ENCODE results near the gene ZNF471. TPM values are rescaled to one million over a fixed set of nuclear protein-coding genes. Genes with fewer than 3 reads are reported as not detected.
A peak's percentile ranks its signal among the peaks of the same experiment; 100 is the strongest.

The ZNF471 gene
- polyA plus RNA-seq, 3 donors, result 20.1 to 32.6 (median 21.2) TPM

- no peak for DNase-seq (ENCODE audit: extremely low read depth in 1 of 11, low read depth in 9 of 11, low spot score in 4 of 11)
Measured at GRCh38 chr19:56554272-56554869, 46.7 kb downstream of the ZNF471 start.

GRCh38 chr19:56562766-56563165, 55.1 kb downstream of the ZNF471 start:
- no peak for DNase-seq (ENCODE audit: extremely low read depth in 1 of 11, low read depth in 9 of 11, low spot score in 4 of 11)

- peak in 3 of 11 donors; percentile 5 to 25 (median 7) for DNase-seq (ENCODE audit: extremely low read depth in 1 of 11, low read depth in 9 of 11, low spot score in 4 of 11)
Measured at GRCh38 chr19:56566904-56567273, 59.2 kb downstream of the ZNF471 start.

- peak; percentile 65 to 93 (median 88) for DNase-seq (ENCODE audit: extremely low read depth in 1 of 11, low read depth in 9 of 11, low spot score in 4 of 11)
Measured at GRCh38 chr19:56567274-56568120, 59.8 kb downstream of the ZNF471 start, which contains the start of gene ZNF470. Gene ZNF470 (plus strand): TSS chr19:56567468. CDS start chr19:56570312, 2,844 bp downstream.

- DNase-seq (ENCODE audit: extremely low read depth in 1 of 11, low read depth in 9 of 11, low spot score in 4 of 11), result no peak
Measured at GRCh38 chr19:56572589-56572988, 64.9 kb downstream of the ZNF471 start.

GRCh38 chr19:56573914-56574313, 66.3 kb downstream of the ZNF471 start:
- no peak for DNase-seq (ENCODE audit: extremely low read depth in 1 of 11, low read depth in 9 of 11, low spot score in 4 of 11)

GRCh38 chr19:56577719-56578602, 70.3 kb downstream of the ZNF471 start:
- no peak for DNase-seq (ENCODE audit: extremely low read depth in 1 of 11, low read depth in 9 of 11, low spot score in 4 of 11)

Other genes with a start within 250 kb of the ZNF471 start
- 1 to 10 TPM; 1.4 to 4.7 (median 1.5) TPM for gene EDDM13, start 235.1 kb upstream of the ZNF471 start, polyA plus RNA-seq (ENCODE audit: insufficient read length in 3 of 3)
- 10 to 100 TPM; 14.7 to 17.2 (median 17.0) TPM for gene ZSCAN5A, start 193.0 kb upstream of the ZNF471 start, polyA plus RNA-seq (ENCODE audit: insufficient read length in 3 of 3)
- gene ZNF582, start 114.3 kb upstream of the ZNF471 start, polyA plus RNA-seq (ENCODE audit: insufficient read length in 3 of 3), result 10 to 100 TPM; 10.9 to 14.2 (median 11.3) TPM
- 10 to 100 TPM in 1 of 3 donors, 1 to 10 TPM in 2; 9.5 to 11.2 (median 9.9) TPM for gene ZNF583, start 103.5 kb upstream of the ZNF471 start, polyA plus RNA-seq (ENCODE audit: insufficient read length in 3 of 3)
- 10 to 100 TPM; 18.7 to 23.4 (median 20.7) TPM for gene ZNF667, start 30.5 kb upstream of the ZNF471 start, polyA plus RNA-seq (ENCODE audit: insufficient read length in 3 of 3)
- gene ZFP28, start 31.1 kb downstream of the ZNF471 start, polyA plus RNA-seq (ENCODE audit: insufficient read length in 3 of 3), result 10 to 100 TPM; 13.6 to 16.8 (median 14.4) TPM
- 10 to 100 TPM in 2 of 3 donors, 1 to 10 TPM in 1; 8.5 to 11.9 (median 10.9) TPM for gene ZNF470, start 59.6 kb downstream of the ZNF471 start, polyA plus RNA-seq (ENCODE audit: insufficient read length in 3 of 3)
- gene ZNF71, start 87.4 kb downstream of the ZNF471 start, polyA plus RNA-seq (ENCODE audit: insufficient read length in 3 of 3), result 10 to 100 TPM in 1 of 3 donors, 1 to 10 TPM in 2; 8.4 to 10.5 (median 9.4) TPM
- gene SMIM17, start 135.3 kb downstream of the ZNF471 start, polyA plus RNA-seq (ENCODE audit: insufficient read length in 3 of 3), result 1 to 10 TPM; 1.3 to 2.1 (median 1.8) TPM
- 1 to 10 TPM; 3.5 to 4.7 (median 4.4) TPM for gene ZNF835, start 163.9 kb downstream of the ZNF471 start, polyA plus RNA-seq (ENCODE audit: insufficient read length in 3 of 3)